Activated CD8-positive, alpha-beta memory T cell treated with anti-CD3 and anti-CD28 coated beads, Interleukin-2, amount 10 ng/mL, durations not matched to agents 7 days and 5 days (primary cell): Measurements from ENCODE around the gene UBR1. TPM values are rescaled to one million over a fixed set of nuclear protein-coding genes. Genes with fewer than 3 reads are reported as not detected.
"Not testable (repeated sequence)": the region's sequence is repeated elsewhere in the genome, so short reads cannot be mapped to it uniquely, and the experiment has no call there.

ENCODE experiments used
- ATAC-seq: fragments of 150-1000 bp; cut with Tn5 transposase; one replicate; pipeline ENCODE4 v1.10.0; 2021; ENCODE audit warnings: moderate library complexity
- CTCF ChIA-PET: fragments of 350-600 bp; sonication (Branson Sonifier 250); formaldehyde crosslinking; loops from one replicate; lab custom pipeline; 2021; ENCODE audit warnings: antibody characterized with exemption; lab: Charles Lee
- DNase-seq: peaks from one replicate; pipeline ENCODE4 v3.0.0-alpha.2; 2020
- H3K27ac Mint-ChIP-seq: one replicate; pipeline ENCODE4 v1.8.0; 2021; ENCODE audit warnings: mild to moderate bottlenecking, mixed read lengths
- H3K27me3 Mint-ChIP-seq: one replicate; pipeline ENCODE4 v1.8.0; 2021; ENCODE audit warnings: mixed read lengths
- H3K36me3 Mint-ChIP-seq: one replicate; pipeline ENCODE4 v1.8.0; 2021; ENCODE audit warnings: mild to moderate bottlenecking, mixed read lengths
- H3K4me1 Mint-ChIP-seq: one replicate; pipeline ENCODE4 v1.8.0; 2021; ENCODE audit warnings: mixed read lengths
- H3K4me3 Mint-ChIP-seq: one replicate; pipeline ENCODE4 v1.8.0; 2021; ENCODE audit warnings: mild to moderate bottlenecking, moderate library complexity, mixed read lengths
- H3K9me3 Mint-ChIP-seq: one replicate; pipeline ENCODE4 v1.8.0; 2022; ENCODE audit warnings: low read depth, mixed read lengths
- total RNA-seq, 2 experiments: library from RNA; stranded (reverse); gene quantifications; one replicate each; pipeline ENCODE4 v1.2.3, GENCODE V29; 2021

UBR1 gene
- total RNA-seq, 2 experiments from 2014 or later = 34.9 to 42.1 TPM

- no peak for DNase-seq
- Mint-ChIP-seq H3K4me3 (no peak overlapping the region), H3K36me3 (peaks cover 81% of the 10 kb centered on the region), H3K9me3 (no peaks in the 10 kb centered on the region), H3K27me3 (no peaks in the 10 kb centered on the region), H3K27ac (no peak overlapping the region), H3K4me1 (no peaks in the 10 kb centered on the region)
- no peak for ATAC-seq
- CTCF ChIA-PET = no interaction called here
These were observed 132.7 kb downstream of the UBR1 start for GRCh38 chr15:42973114-42973513.

GRCh38 chr15:42971830-42972229 is 134.0 kb downstream of the UBR1 start:
- Mint-ChIP-seq H3K4me3 (no peak overlapping the region), H3K36me3 (peaks cover 71% of the 10 kb centered on the region), H3K27me3 (no peaks in the 10 kb centered on the region), H3K27ac (no peak overlapping the region), H3K4me1 (no peaks in the 10 kb centered on the region), H3K9me3 (no peaks in the 10 kb centered on the region)
- ATAC-seq (no peak), DNase-seq (no peak)
- CTCF ChIA-PET = no interaction called here

DNA sequence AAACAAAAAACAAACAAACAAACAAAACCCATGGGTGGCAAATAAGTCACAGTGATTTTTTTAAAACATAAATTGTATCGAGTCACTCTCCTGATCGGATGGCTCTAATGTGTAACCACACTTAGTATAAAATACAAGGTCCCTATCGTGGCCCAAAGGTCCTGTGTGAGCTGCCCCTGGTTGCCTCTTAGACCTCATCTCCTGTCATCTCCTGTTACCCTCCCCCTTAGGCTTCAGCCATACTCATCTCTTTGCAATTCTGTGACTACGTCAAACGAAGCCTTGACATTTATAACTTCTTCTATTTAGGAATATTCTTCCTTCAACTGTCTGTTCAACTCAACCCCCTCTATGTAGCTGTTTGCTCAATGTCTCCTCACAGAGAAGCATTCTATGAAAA is 141.4 kb downstream of the UBR1 start:
- no peaks in the 10 kb centered on the region for H3K4me1 Mint-ChIP-seq
- H3K27me3 Mint-ChIP-seq = no peaks in the 10 kb centered on the region
- CTCF ChIA-PET = no interaction called here
- no peak overlapping the region for H3K4me3 Mint-ChIP-seq
- H3K36me3 Mint-ChIP-seq = peaks cover 38% of the 10 kb centered on the region
- DNase-seq (no peak), ATAC-seq (no peak)
- no peaks in the 10 kb centered on the region for H3K9me3 Mint-ChIP-seq
- no peak overlapping the region for H3K27ac Mint-ChIP-seq

- H3K27me3 Mint-ChIP-seq = no peaks in the 10 kb centered on the region
- no peaks in the 10 kb centered on the region for H3K4me1 Mint-ChIP-seq
- ATAC-seq = no peak
- CTCF ChIA-PET = no interaction called here
- H3K9me3 Mint-ChIP-seq = no peaks in the 10 kb centered on the region
- H3K36me3 Mint-ChIP-seq = peaks cover 61% of the 10 kb centered on the region
- no peak overlapping the region for H3K4me3 Mint-ChIP-seq
- no peak for DNase-seq
- no peak overlapping the region for H3K27ac Mint-ChIP-seq
These were observed 150.3 kb downstream of the UBR1 start for GRCh38 chr15:42955518-42955917.

DNA sequence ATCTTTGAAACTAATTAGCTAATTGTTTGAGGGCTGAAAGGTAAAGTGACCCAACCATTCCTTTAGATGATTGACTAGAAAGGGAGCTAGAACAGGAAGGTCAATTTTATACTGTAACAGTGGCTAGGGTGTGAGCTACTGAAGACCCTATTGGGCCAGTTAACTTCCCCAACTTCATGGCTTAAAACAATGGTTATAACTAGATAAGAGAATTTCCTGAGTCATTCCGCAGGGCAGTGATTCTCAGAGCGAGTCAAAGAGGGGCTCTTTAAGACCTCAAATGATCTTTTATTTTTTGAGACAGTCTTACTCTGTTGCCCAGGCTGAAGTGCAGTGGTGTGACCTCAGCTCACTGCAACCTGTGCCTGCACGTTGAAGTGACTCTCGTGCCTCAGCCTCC is 151.5 kb downstream of the UBR1 start:
- Mint-ChIP-seq H3K4me3 (no peak overlapping the region), H3K27ac (no peak overlapping the region), H3K36me3 (peaks cover 58% of the 10 kb centered on the region), H3K9me3 (no peaks in the 10 kb centered on the region), H3K4me1 (no peaks in the 10 kb centered on the region), H3K27me3 (no peaks in the 10 kb centered on the region)
- no peak for DNase-seq
- no peak for ATAC-seq
- CTCF ChIA-PET = no interaction called here

DNA sequence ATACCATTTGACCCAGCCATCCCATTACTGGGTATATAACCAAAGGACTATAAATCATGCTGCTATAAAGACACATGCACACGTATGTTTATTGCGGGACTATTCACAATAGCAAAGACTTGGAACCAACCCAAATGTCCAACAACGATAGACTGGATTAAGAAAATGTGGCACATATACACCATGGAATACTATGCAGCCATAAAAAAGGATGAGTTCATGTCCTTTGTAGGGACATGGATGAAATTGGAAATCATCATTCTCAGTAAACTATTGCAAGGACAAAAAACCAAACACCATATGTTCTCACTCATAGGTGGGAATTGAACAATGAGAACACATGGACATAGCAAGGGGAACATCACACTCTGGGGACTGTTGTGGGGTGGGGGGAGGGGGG is 156.9 kb downstream of the UBR1 start:
- H3K4me3 Mint-ChIP-seq, H3K27me3 Mint-ChIP-seq, DNase-seq, ATAC-seq, CTCF ChIA-PET, H3K9me3 Mint-ChIP-seq, H3K4me1 Mint-ChIP-seq, H3K27ac Mint-ChIP-seq: not testable (repeated sequence)
- peaks cover 58% of the 10 kb centered on the region for H3K36me3 Mint-ChIP-seq

DNA sequence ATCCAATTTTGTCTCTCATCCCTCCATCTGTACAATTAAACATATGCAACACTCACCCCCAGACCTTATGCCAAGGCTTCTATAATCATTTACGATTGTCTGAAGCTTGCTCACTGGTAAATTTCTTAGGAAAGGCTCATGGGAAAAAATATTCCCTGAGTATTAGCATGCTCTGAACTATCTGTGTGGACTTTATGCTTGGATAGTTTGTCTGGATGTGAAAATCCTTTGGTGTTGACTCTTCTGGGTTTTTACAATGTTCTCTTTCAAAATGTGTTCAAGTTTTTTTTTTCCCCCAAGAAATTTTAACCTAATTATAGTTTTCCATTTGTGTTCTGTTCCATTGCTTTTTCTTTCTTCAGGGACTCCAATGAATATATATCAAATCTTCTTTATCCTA is 165.3 kb downstream of the UBR1 start:
- Mint-ChIP-seq H3K36me3 (peaks cover 13% of the 10 kb centered on the region), H3K27ac (no peak overlapping the region), H3K4me3 (no peak overlapping the region), H3K27me3 (no peaks in the 10 kb centered on the region), H3K9me3 (no peaks in the 10 kb centered on the region), H3K4me1 (no peaks in the 10 kb centered on the region)
- no peak for DNase-seq
- no peak for ATAC-seq
- CTCF ChIA-PET = interaction anchor here (0.7 to 0.9 kb wide), 2 partner anchors 14 to 42 kb away, joined by 3 to 4 read pairs; no protein-coding TSS in a partner anchor

- no peaks in the 10 kb centered on the region for H3K9me3 Mint-ChIP-seq
- H3K27ac Mint-ChIP-seq = no peak overlapping the region
- DNase-seq = no peak
- H3K4me1 Mint-ChIP-seq = no peaks in the 10 kb centered on the region
- no peaks in the 10 kb centered on the region for H3K27me3 Mint-ChIP-seq
- H3K4me3 Mint-ChIP-seq = no peak overlapping the region
- CTCF ChIA-PET = interaction anchor here (0.9 kb wide), 1 partner anchor 13 kb away, joined by 4 read pairs; no protein-coding TSS in a partner anchor
- ATAC-seq = no peak
- H3K36me3 Mint-ChIP-seq = peaks cover 7% of the 10 kb centered on the region
These were observed 166.0 kb downstream of the UBR1 start for GRCh38 chr15:42939841-42940240.

GRCh38 chr15:42937143-42937542 is 168.7 kb downstream of the UBR1 start:
- CTCF ChIA-PET = interaction anchor here (1.3 kb wide), 1 partner anchor 11 kb away, joined by 3 read pairs; no protein-coding TSS in a partner anchor
- no peaks in the 10 kb centered on the region for H3K4me1 Mint-ChIP-seq
- no peaks in the 10 kb centered on the region for H3K27me3 Mint-ChIP-seq
- no peak overlapping the region for H3K4me3 Mint-ChIP-seq
- DNase-seq = no peak
- no peak overlapping the region for H3K27ac Mint-ChIP-seq
- H3K9me3 Mint-ChIP-seq = no peaks in the 10 kb centered on the region
- no peak for ATAC-seq
- no peaks in the 10 kb centered on the region for H3K36me3 Mint-ChIP-seq

- Mint-ChIP-seq H3K4me1 (no peaks in the 10 kb centered on the region), H3K27ac (no peak overlapping the region), H3K36me3 (no peaks in the 10 kb centered on the region), H3K4me3 (no peak overlapping the region), H3K27me3 (peaks cover 2% of the 10 kb centered on the region), H3K9me3 (no peaks in the 10 kb centered on the region)
- CTCF ChIA-PET = interaction anchor here (0.8 kb wide), 1 partner anchor 8 kb away, joined by 3 read pairs; no protein-coding TSS in a partner anchor
- ATAC-seq = no peak
- DNase-seq = no peak
These were observed 171.8 kb downstream of the UBR1 start for GRCh38 chr15:42933886-42934667.

DNA sequence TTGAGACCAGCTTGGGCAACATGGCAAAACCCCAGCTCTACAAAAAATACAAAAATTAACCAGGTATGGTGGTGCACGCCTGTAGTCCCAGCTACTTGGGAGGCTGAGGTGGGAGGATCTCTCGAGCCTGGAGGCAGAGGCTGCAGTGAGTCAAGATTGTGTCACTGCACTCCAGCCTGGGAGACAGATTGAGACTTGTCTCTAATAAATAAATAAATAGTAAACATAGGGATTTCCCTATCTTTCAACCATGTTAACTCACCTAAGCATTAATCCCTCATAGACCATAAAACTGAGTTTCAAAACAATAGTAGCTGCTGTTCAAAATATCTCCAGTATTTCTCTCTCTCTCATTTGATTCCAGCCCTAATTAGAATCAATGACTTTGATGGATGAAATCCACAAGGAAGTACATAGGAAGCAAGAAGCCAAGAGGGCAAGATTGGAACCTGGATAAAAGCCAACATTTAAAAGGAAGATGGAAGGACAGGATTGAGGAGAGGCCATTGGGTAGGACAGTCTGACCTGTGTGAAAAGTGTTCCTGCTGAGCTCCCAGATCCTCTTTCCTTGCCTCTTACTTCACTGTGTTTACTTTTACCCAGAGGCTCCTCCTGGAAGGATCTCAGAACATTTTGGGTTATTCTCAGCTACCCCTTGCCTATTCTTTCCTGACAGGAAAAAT is 172.9 kb downstream of the UBR1 start:
- Mint-ChIP-seq H3K9me3 (no peaks in the 10 kb centered on the region), H3K4me3 (no peak overlapping the region), H3K27me3 (peaks cover 2% of the 10 kb centered on the region), H3K4me1 (no peaks in the 10 kb centered on the region), H3K27ac (no peak overlapping the region), H3K36me3 (no peaks in the 10 kb centered on the region)
- CTCF ChIA-PET = no interaction called here
- ATAC-seq = no peak
- no peak for DNase-seq

- Mint-ChIP-seq H3K27ac (no peak overlapping the region), H3K36me3 (no peaks in the 10 kb centered on the region), H3K4me1 (no peaks in the 10 kb centered on the region), H3K4me3 (no peak overlapping the region), H3K27me3 (peaks cover 2% of the 10 kb centered on the region), H3K9me3 (no peaks in the 10 kb centered on the region)
- CTCF ChIA-PET = no interaction called here
- ATAC-seq (no peak), DNase-seq (no peak)
These were observed 173.9 kb downstream of the UBR1 start for GRCh38 chr15:42931702-42932486.

- H3K36me3 Mint-ChIP-seq = no peaks in the 10 kb centered on the region
These were observed 176.5 kb downstream of the UBR1 start for GRCh38 chr15:42929306-42929848.

More at GRCh38 chr15:42929306-42929848, 176.5 kb downstream of the UBR1 start:
- no peak overlapping the region for H3K4me3 Mint-ChIP-seq
- H3K9me3 Mint-ChIP-seq = no peaks in the 10 kb centered on the region
- ATAC-seq (no peak), DNase-seq (no peak)
- CTCF ChIA-PET = interaction anchor here (0.7 to 0.9 kb wide), 2 partner anchors 229 to 356 kb away, joined by 3 to 5 read pairs; no protein-coding TSS in a partner anchor
- no peak overlapping the region for H3K27ac Mint-ChIP-seq
- peaks cover 2% of the 10 kb centered on the region for H3K4me1 Mint-ChIP-seq
- peaks cover 2% of the 10 kb centered on the region for H3K27me3 Mint-ChIP-seq
